Breast epithelium (tissue), 4 donors: ENCODE measurements around the gene DLGAP3. TPM values are rescaled to one million over a fixed set of nuclear protein-coding genes. Genes with fewer than 3 reads are reported as not detected.

ENCODE experiments used
- DNase-seq, 2 donors: peaks; one replicate each; pipeline ENCODE4 v3.0.0-alpha.2; 2019; ENCODE audit warnings: low spot score in 2 of 2
- H3K27ac ChIP-seq, 2 donors: fragments of 200-600 bp; sonication (generic) in 1 of 2; one replicate each; pipeline ENCODE4 v1.5.1; 2016 to 2019; ENCODE audit warnings: mild to moderate bottlenecking in 1 of 2
- H3K27me3 ChIP-seq, 2 donors: fragments of 200-600 bp; sonication (generic) in 1 of 2; one replicate each; pipeline versions ENCODE4 v1.5.1 to v1.6.0; 2017 to 2019; ENCODE audit warnings: control low read depth in 1 of 2, mild to moderate bottlenecking in 1 of 2
- H3K36me3 ChIP-seq: fragments of 200-600 bp; one replicate; pipeline ENCODE4 v1.5.1; 2019
- H3K4me1 ChIP-seq, 2 donors: fragments of 200-600 bp; sonication (generic); one replicate each; pipeline ENCODE4 v1.5.1; 2016 to 2019; ENCODE audit warnings: control low read depth in 1 of 2
- H3K4me3 ChIP-seq, 3 donors: fragments of 200-600 bp; sonication (generic); 1 replicate in 2 of 3; 2 replicates in 1 of 3; pipeline ENCODE4 v1.5.1; 2016 to 2019; ENCODE audit warnings: mild to moderate bottlenecking in 3 of 3, moderate library complexity in 2 of 3
- H3K9me3 ChIP-seq, 2 donors: fragments of 200-600 bp; sonication (generic) in 1 of 2; one replicate each; pipeline ENCODE4 v1.5.1; 2016 to 2019; ENCODE audit warnings: control low read depth in 1 of 2
- CTCF ChIP-seq, 3 donors: fragments of 450-650 bp; IDR thresholded peaks; one replicate each; pipeline ENCODE4 v1.5.1; 2016 to 2017; ENCODE audit warnings: antibody characterized with exemption in 3 of 3, mild to moderate bottlenecking in 3 of 3, moderate library complexity in 3 of 3
- POLR2A ChIP-seq: fragments of 450-650 bp; IDR thresholded peaks from one replicate; pipeline ENCODE4 v1.6.1; 2016; ENCODE audit warnings: antibody characterized with exemption, mild to moderate bottlenecking, moderate library complexity
- POLR2AphosphoS5 ChIP-seq, 3 donors: sonication (generic); formaldehyde crosslinking; IDR thresholded peaks; one replicate each; pipeline ENCODE4 v1.6.1; 2017; ENCODE audit warnings: antibody characterized with exemption in 3 of 3
- intact Hi-C: fragments of 100-400 bp; cut with DNase I; formaldehyde crosslinking; loops from one replicate; pipeline ENCODE4 v1.15.1; 2023; ENCODE audit warnings: low total_unique reads
- total RNA-seq, 3 donors: library from RNA; depleted of rRNA; stranded (reverse); fragments of >200 nt; gene quantifications; one replicate each; pipeline ENCODE4 v1.1.0, GENCODE V29; 2016

Gene DLGAP3
- total RNA-seq, 3 donors from 2014 or later = 0.15 to 0.33 (median 0.16) TPM

- TF ChIP-seq POLR2A (no peak), POLR2AphosphoS5 (IDR thresholded peaks at IDR 0.05) (no peak), CTCF (IDR thresholded peaks at IDR 0.05) (no peak)
- no peaks in the 10 kb centered on the region for H3K9me3 ChIP-seq
- intact Hi-C loops = no loop called here
- no peaks in the 10 kb centered on the region for H3K36me3 ChIP-seq
- H3K4me3 ChIP-seq = no peak overlapping the region
- H3K27ac ChIP-seq = no peak overlapping the region
- H3K4me1 ChIP-seq = peaks cover 8 to 12% of the 10 kb centered on the region in 2 donors
- no peak for DNase-seq
- peaks cover 16 to 72% of the 10 kb centered on the region in 2 donors for H3K27me3 ChIP-seq
Measured at GRCh38 chr1:34928066-34928696, 1.3 kb downstream of the DLGAP3 start.

GRCh38 chr1:34927316-34927715, 2.1 kb downstream of the DLGAP3 start:
- H3K4me3 ChIP-seq = no peak overlapping the region
- H3K27me3 ChIP-seq = peaks cover 16 to 80% of the 10 kb centered on the region in 2 donors
- no peaks in the 10 kb centered on the region for H3K36me3 ChIP-seq
- H3K4me1 ChIP-seq = peaks cover 8 to 12% of the 10 kb centered on the region in 2 donors
- DNase-seq = no peak
- no peak for TF ChIP-seq POLR2AphosphoS5 (IDR thresholded peaks at IDR 0.05)
- TF ChIP-seq CTCF (IDR thresholded peaks at IDR 0.05) = no peak
- TF ChIP-seq POLR2A = no peak
- no peaks in the 10 kb centered on the region for H3K9me3 ChIP-seq
- H3K27ac ChIP-seq = no peak overlapping the region
- intact Hi-C loops = no loop called here

GRCh38 chr1:34926894-34927293, 2.6 kb downstream of the DLGAP3 start:
- no peak for DNase-seq
- intact Hi-C loops = no loop called here
- Histone ChIP-seq H3K9me3 (no peaks in the 10 kb centered on the region), H3K4me1 (peaks cover 8 to 12% of the 10 kb centered on the region in 2 donors), H3K36me3 (no peaks in the 10 kb centered on the region), H3K27ac (no peak overlapping the region), H3K4me3 (no peak overlapping the region), H3K27me3 (peaks cover 16 to 85% of the 10 kb centered on the region in 2 donors)
- TF ChIP-seq POLR2A (no peak), CTCF (IDR thresholded peaks at IDR 0.05) (no peak), POLR2AphosphoS5 (IDR thresholded peaks at IDR 0.05) (no peak)

GRCh38 chr1:34926156-34926555, 3.3 kb downstream of the DLGAP3 start:
- Histone ChIP-seq H3K27me3 (peaks cover 16 to 92% of the 10 kb centered on the region in 2 donors), H3K9me3 (no peaks in the 10 kb centered on the region), H3K27ac (no peak overlapping the region), H3K36me3 (no peaks in the 10 kb centered on the region), H3K4me3 (no peak overlapping the region), H3K4me1 (peaks cover 8 to 12% of the 10 kb centered on the region in 2 donors)
- no peak for TF ChIP-seq POLR2AphosphoS5 (IDR thresholded peaks at IDR 0.05)
- TF ChIP-seq CTCF (IDR thresholded peaks at IDR 0.05) = no peak
- TF ChIP-seq POLR2A = no peak
- intact Hi-C loops = no loop called here
- no peak for DNase-seq

- Histone ChIP-seq H3K4me1 (peaks cover 8 to 12% of the 10 kb centered on the region in 2 donors), H3K9me3 (no peaks in the 10 kb centered on the region), H3K27ac (no peak overlapping the region), H3K4me3 (no peak overlapping the region), H3K27me3 (peaks cover 15 to 90% of the 10 kb centered on the region in 2 donors), H3K36me3 (no peaks in the 10 kb centered on the region)
- TF ChIP-seq CTCF (IDR thresholded peaks at IDR 0.05) (no peak), POLR2A (no peak), POLR2AphosphoS5 (IDR thresholded peaks at IDR 0.05) (no peak)
- DNase-seq = no peak
- intact Hi-C loops = no loop called here
Measured at GRCh38 chr1:34925730-34926129, 3.7 kb downstream of the DLGAP3 start.
